ENCODE data around the gene PLA2G4B.

GRCh38 chr15:41805711-41806110 is 32.9 kb upstream of the PLA2G4B start:
- no peak for TF ChIP-seq ZNF274 (IDR thresholded peaks at IDR 0.05; ENCODE audit: low read depth, low read length)
- TF ChIP-seq YY1 (IDR thresholded peaks at IDR 0.05; ENCODE audit: insufficient read depth, insufficient read length): no peak
- TF ChIP-seq SUZ12 (IDR thresholded peaks at IDR 0.05; ENCODE audit: extremely low read depth, insufficient read depth, insufficient read length): no peak
